GM18873 (cell line): Measurements from ENCODE around the gene ZNF750.

Experiments used
- ATAC-seq: cut with Tn5 transposase; IDR thresholded peaks from one replicate; pipeline ENCODE4 v1.9.1; 2021; ENCODE audit warnings: mild to moderate bottlenecking, moderate library complexity, moderate number of reproducible peaks; ENCODE audit not compliant: unreplicated experiment, low FRiP score

ZNF750 gene

DNA sequence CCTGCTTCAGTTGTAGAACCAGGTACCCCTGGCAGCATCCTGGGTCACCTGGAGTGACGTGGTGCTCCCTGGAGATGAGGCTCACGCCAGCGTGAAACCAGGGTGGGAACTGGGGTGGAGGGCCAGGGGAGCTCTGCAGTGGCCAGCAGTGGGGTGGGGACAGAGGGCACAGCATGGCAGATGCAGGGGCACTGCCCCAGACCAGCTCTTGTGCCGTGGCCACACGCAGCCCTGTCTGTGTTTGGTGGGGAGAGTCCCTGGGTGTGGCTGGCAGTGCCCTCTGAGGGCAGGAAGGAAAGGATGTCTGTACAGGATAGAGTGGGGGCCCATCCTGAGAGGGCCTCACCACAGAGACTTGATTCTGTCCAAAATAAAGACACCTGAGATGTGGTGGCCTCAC is 24.5 kb downstream of the ZNF750 start:
- no peak for ATAC-seq

DNA sequence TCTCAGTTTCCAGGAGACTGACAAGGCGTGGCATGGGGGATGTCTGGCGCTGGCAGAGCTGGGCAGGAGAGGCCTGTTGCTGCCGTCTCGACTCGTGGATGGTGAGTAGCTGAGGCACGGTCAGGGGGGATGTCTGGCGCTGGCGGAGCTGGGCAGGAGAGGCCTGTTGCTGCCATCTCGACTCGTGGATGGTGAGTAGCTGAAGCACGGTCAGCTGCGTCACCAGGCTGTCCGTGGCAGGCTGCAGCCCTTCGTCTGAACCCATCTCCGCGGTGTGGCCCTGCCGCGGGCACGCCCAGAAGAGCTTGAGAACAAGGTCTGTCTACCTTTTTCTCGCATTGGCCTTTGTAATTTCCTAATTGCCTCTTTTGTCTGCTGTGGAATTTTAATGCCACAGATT is 25.0 kb downstream of the ZNF750 start:
- no peak for ATAC-seq

DNA sequence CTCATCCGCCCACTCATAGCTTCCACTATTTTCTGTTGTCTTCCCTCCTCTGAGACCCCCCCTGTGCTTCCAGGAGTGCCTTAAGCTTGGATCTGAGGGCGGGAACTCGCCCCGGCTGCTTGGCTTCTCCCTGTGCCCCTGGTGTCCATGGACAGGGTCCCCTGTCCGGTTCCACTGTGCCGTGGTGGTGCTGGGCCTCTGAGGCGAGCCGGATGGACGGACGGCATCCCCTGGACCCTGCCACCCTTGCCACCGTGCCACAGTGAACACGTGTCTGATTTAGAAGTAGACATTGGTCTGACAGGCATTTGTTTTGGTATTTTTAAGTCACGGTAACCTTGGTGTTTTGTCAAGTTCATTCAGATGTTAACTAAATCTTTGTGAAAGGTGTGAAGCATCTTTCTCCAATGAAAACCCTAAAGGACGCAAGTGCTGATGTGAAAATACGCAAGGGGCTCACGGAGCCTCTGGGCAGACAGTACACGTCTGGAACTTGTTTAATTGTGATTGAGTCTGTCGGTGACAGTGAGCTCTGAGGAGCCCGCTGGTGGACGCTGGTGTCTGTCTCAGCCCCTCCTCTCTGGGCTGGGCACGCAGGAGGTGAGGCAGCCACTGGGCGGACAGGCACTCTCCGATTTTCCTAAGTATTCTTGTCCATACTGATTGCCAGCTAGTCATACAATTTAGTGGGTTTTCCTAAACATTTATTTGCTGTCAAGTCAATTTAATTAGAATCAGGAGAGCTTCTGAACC is 26.3 kb downstream of the ZNF750 start:
- ATAC-seq, result no peak

DNA sequence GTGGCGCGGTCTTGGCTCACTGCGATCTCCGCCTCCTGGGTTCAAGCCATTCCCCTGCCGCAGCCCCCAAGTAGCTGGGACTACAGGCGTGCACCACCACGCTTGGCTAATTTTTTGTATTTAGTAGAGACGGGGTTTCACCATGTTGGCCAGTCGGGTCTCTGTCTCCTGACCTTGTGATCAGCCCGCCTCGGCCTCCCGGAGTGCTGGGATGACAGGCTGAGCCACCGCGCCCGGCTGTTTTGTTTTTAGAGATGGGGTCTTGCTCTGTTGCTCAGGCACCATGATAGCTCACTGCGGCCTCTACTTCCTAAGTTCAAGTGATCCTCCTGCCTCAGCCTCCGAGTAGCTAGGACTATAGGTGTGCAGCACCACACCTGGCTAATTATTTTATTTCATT is 27.2 kb downstream of the ZNF750 start:
- no peak for ATAC-seq

DNA sequence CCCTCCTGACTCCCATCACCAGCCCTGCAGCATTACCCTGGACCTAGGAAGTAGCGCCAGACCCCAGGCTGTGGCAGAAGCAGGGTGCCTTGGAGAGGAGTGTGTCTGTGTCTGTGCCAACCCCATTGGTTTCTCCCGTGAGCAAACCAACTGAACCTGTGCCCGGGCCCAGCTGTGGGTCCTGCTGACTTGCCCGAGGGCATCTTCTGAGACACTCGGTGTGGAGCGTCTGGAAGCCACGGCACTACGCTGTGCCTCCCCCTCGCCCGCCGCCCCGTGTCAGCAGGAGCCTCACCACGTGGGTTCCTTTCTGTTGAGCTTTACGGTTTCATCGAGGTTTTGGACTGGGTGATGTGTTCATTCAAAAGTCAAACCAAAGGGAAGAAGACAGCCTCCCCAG is 27.8 kb downstream of the ZNF750 start:
- no peak for ATAC-seq

DNA sequence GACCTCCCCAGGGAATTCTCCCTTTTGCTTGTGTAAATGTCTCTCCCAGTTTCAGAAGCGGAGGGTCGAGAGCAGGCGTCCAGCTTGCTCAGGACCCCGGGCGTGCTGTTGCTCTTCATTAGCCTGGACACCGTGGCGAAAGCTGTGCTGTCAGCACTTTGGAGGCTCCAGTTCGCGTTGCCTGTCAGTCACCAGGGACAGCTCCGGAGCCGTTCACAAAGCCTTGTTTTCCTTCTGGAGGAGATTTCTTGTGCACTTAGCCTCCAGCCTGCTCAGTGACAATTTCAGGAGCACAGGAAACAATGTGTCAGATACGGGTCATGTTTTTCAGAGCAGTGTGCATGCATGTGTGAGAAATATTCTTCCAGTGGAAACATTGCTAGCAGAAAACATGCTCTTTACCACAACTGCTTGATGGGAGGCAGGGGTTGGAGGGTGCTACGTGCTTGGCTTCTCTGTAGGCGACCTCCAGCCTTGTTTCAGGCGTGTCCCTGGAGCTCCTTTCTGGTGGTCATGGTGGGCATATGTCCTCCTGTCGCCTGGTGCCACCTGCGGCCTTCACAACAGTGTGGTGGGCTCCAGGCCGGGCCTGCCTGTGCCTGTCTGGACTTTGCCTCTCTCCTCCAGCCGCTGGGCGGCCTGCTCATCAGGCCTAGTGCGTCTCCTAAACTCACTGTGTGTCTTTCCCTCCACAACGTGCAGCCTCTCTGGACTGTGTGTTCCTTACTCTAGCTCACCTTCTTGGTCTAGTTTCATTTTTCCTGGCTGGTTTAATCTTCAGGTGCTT is 29.0 kb downstream of the ZNF750 start:
- ATAC-seq, result no peak

DNA sequence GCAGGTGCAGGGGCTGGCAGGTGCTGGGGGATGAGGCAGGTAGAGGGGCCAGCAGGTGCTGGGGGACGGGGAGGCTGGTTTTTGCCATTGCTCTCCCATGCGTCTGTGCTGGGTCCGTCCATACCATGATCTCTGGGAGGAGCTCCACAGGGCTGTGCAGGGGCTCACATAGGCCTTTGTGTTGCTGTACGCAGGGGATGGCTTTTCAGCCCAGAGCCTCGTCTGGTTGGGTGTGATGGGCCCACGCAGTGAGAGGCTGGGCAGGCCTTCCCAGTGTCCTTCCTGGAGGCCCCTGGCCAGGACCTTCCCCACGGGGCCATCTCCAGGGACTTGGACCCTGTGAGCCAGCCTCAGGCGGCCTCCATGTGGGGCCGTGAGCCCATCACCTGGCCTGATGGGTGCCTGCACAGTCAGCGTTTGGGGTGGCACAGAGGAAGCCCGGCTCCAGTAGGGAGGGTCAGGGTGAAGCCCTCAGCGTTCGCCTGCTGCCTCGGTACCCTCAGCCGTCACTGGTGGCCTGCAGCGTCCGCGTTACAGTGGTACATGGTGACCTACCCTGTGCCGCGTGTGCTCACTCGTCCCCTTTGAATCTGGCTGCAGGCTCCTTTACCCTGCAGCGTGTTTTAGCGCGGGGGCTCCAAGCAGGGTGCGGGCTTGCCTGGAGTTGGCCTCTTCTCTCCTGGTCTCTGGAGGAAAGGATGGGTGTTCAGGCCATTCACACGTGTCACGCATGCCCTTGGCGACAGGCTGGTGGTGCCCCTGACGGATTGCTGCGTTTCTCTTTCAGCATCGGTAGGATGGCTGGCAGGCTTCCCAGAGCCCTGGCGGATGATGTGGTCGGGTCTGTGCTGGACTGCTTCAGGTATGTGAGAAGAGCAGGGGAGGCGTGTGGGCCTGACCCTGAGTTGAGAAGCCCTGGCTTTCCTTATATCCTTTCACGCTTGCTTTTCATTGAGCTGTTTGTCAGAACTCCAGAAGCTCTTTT is 30.6 kb downstream of the ZNF750 start:
- no peak for ATAC-seq

DNA sequence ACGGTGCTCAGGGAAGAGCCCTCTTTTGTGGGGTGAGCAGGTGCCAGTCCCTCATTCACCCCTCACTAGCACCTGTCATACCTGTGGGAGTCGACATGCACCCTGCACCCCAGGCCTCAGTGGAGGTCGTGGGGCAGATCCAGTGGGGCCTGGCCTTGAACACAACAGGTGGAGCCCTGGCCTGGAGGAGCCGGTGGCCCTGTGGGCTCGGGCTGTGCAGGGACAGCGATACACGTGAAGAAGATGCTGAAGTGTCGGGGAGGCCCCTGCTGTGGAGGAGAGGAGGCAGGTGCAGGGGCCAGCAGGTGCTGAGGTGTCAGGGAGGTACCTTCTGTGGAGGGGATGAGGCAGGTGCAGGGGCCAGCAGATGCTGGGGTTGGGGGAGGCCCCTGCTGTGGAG is 31.8 kb downstream of the ZNF750 start:
- ATAC-seq, result no peak

DNA sequence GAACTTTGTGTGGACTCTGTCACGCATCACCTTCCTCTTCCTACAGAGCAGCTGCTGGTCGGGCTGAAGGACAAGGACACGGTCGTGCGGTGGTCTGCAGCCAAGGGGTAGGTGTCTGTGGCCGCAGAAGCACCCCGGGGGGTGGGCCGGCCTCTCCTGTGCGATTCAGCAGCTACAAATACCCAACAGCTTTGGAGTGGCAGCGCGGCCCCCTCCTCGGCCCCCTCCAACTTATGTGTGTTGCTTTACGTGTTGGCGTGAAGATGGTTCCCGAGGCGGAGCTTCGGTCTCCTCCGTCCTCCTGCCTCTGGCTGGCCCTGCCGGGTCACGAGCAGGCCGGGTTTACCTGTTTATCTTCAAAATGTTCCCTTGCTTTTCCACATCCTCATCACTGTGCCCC is 32.3 kb downstream of the ZNF750 start:
- ATAC-seq, result no peak

DNA sequence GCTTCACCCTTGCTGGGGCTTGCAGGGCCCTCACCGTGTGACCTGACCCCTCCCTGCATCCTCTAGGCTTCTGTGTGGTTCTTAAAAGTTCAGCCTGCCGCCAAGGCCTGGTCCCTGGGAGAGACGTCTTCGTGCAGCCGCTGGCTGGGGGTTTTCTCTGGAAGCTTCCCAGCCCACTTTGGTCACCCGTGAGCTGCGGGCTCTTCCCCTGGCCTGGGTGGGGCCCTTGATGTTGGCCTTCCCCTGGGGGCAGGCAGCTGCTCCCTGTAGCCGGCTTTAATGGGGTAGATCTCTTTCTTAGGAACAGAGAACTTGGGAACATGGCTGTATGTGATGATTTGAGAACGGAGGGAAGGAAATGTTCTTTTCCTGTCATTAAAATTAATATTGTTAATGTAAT is 32.7 kb downstream of the ZNF750 start:
- ATAC-seq, result no peak

DNA sequence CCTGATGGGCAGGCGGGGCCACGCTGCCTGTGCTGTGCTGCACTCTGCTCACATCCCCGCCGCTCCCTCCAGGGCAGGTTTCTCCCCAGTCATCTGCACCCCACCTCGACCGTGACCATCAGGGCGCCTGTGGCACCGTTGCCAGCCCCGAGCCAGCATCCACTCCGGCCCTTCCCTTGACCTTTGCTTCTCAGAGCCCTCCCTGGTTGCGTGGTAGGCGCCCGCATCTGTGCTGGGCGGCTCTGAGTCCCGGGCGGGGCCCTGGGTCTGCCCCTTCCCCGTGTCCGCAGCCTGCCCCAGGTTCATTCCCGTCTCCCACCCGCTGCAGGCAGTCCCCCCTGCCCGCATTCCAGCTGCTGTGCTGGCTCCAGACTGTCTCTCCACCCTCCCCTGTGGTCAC is 33.2 kb downstream of the ZNF750 start:
- no peak for ATAC-seq

DNA sequence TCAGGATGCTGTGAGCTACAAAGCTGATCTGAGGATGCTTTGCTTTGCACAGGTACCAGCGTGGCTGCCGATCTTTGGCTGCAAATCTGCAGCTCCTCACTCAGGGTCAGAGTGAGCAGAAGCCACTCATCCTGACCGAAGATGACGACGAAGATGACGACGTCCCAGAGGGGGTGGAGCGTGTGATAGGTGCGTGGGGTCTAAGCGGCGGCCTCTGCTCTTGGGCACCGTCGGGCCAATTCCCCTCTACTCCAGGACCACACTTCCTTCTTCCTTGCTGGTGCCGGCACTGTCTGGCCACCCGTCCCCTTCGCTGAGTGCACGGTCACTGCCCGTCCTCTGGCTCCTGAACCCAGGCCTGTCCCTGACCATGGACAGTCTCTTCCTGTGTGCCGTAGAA is 34.0 kb downstream of the ZNF750 start:
- no peak for ATAC-seq

DNA sequence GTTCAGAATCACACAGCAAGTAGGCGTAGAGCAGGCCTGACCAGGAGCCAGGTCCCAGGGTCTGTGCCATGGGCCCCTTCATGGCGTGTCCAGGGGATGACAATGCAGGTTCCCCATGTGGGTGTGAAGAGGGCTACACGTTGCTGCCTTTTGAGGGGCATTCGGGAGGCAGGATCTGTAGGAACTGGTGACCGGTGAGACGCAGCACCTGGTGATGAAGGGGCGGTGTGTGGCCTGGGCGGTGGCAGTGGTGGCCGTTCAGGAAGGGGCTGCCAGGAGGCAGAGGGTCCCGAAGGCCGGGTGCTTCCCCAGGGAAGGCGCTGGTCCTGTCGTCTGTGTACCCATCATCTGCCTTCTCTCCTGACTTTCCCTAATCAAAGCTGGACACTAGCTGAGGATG is 34.6 kb downstream of the ZNF750 start:
- ATAC-seq, result no peak

DNA sequence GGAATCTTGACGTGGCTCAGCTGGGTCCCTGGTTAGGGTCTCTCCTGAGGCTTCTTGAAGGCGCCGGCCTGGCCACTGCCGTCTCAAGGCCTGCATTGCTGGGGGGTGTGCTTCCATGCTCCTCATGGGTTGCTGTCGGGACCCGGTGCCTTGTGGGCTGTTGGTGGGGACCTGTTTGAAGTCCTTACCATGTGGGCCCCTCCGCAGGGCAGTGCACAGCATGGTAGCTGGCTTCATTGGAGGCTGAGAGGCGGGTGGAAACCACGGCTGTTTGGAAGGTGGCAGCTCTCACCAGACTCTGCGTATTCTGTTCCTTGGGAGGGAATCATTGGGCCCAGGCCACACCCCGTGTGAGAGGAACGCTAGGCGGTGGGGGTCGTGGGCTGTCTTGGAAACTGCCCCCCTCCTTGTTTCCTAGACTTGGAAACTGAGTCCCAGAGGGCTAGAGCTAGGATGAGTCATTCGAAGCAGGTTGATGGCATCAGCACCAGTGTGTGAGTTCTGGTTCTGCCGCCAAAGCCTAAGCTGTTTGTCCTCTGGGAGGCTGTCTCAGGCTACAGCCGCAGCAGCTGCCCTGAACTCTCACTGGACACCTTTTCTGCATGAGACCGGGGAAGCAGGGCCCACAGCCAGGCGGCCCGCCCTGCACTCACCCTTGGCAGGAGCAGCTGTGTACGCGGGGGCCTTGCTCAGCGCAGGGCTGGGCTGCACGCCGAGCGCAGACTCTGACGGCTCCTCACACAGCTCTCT is 35.2 kb downstream of the ZNF750 start:
- ATAC-seq, result no peak

DNA sequence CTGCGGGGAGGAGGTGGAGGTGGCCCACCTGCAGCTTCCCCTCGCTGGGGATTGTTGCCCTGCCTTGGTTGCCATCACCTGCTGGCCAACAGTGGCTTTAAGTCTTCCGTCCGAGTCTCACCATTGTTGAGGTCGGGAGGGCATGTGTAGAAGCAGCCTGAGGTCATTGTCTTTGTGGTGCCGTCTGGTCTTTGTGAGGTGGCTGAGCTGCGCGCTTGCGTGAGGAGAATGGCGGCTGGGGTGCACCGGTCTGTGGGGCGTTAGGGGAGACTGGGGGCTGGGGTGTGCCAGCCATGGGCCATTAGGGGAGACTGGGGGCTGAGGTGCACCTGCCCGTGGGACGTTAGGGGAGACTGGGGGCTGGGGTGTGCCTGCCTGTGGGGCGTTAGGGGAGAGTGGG is 36.2 kb downstream of the ZNF750 start:
- no peak for ATAC-seq

DNA sequence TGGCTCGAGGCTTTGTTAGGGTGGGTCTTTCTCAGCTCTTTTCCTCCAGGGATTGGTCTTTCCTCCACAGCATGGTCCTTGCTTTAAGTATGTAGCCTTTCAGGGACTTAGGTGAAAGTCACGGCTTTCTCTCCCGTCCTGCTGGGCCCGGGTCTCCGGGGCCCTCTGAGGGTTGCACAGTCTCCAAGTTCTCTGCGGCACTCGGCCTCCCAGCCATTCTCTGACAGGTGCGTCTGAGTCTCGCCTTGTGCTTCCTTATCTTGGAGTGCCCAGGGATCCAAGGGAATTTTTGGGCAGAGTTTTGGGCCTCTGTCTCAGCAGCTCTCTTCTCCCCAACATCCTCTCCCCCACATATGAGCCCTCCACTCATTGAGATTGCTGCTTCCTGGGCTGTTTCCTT is 36.6 kb downstream of the ZNF750 start:
- no peak for ATAC-seq

DNA sequence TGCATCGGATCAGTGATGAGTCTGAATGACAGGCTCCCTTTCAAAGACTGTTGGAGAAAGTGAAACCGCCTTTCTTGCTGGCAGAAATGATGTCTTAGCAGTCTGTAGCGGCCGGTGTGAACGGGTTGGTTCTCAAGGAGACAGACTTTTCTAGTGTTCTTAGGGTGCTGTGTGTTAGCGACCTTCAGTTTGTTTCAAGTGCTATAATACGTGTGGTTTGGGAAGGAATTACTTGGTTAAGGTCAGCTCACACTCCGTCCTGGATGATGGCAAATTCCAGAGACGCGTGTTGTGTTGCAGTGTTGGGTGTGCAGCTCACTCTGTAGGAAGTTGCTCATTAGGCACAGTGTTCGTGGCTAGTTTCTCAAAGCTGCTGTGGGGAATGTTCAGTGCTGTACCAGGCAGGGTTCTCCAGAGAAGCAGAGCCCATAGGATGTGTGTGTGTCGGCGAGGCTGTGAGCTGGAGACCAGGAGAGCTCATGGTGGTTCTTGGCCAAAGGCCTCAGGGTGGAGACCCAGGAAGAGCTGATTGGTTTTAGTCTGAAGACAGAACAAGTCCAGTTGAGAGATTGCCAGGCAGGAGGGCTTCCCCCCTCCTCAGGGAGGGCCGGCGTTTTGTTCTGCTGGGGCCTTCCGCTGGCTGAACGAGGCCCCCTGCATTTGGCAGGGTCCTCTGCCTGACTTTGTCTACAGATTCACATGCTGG is 37.6 kb downstream of the ZNF750 start:
- ATAC-seq, result no peak

DNA sequence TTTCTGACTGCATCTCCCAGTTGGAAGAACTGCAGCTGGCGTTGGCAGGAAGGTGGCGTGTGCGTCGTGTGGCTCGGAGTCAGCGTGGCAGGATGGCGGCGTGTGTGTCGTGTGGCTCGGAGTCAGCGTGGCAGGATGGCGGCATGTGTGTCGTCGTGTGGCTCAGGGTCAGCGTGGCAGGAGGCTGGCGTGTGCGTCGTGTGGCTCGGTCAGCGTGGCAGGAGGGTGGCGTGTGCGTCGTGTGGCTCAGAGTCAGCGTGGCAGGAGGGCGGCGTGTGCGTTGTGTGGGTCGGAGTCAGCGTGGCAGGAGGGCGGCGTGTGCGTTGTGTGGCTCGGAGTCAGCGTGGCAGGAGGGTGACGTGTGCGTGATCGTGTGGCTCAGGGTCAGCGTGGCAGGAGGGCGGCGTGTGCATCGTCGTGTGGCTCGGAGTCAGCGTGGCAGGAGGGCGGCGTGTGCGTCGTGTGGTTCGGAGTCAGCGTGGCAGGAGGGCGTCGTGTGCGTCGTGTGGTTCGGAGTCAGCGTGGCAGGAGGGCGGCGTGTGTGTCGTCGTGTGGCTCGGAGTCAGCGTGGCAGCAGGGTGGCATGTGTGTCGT is 38.3 kb downstream of the ZNF750 start:
- ATAC-seq, result no peak

DNA sequence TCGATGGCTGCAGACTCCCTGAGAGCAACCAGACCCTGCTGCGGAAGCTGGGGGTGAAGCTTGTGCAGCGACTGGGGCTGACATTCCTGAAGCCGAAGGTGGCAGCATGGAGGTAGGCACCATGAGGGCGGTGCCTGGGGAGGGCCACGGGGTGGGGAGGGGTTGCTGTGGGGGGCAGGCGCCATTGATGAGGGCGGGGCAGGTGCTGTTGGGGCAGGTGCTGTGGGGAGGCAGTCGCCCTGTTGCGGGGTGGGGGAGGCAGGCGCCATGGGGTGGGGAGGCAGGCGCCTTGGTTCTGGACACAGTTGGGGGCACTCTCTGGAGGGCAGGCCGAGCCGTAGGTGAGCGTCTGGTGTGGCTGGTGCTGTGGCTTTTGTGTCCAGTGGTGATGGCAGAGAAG is 38.9 kb downstream of the ZNF750 start:
- no peak for ATAC-seq
